Inflammatory macrophage treated with lipopolysaccharide for 4 hours (primary cell): ENCODE measurements around the gene CPNE1.

Experiments
- DNase-seq: peaks from one replicate; pipeline ENCODE4 v3.0.0-alpha.2; 2020

Gene CPNE1

GRCh38 chr20:35597186-35597585 lies 67.5 kb downstream of the CPNE1 start:
- no peak for DNase-seq

GRCh38 chr20:35595901-35596300 lies 68.8 kb downstream of the CPNE1 start:
- no peak for DNase-seq

- DNase-seq: no peak
These were observed 69.2 kb downstream of the CPNE1 start for GRCh38 chr20:35595456-35595855.

- no peak for DNase-seq
These were observed 72.2 kb downstream of the CPNE1 start for GRCh38 chr20:35592339-35592974.

- DNase-seq: no peak
These were observed 76.3 kb downstream of the CPNE1 start for GRCh38 chr20:35588397-35588796.

- peak; percentile 6 for DNase-seq
These were observed 77.3 kb downstream of the CPNE1 start for GRCh38 chr20:35587436-35587835.

- DNase-seq: no peak
These were observed 77.8 kb downstream of the CPNE1 start for GRCh38 chr20:35586751-35587425.

GRCh38 chr20:35583636-35584560 lies 80.8 kb downstream of the CPNE1 start:
- no peak for DNase-seq

- no peak for DNase-seq
These were observed 81.8 kb downstream of the CPNE1 start for GRCh38 chr20:35582741-35583404.

GRCh38 chr20:35582131-35582530 lies 82.6 kb downstream of the CPNE1 start:
- DNase-seq: no peak

- no peak for DNase-seq
These were observed 85.5 kb downstream of the CPNE1 start for GRCh38 chr20:35579196-35579595.

GRCh38 chr20:35578469-35578868 lies 86.2 kb downstream of the CPNE1 start:
- DNase-seq: no peak

- no peak for DNase-seq
These were observed 87.9 kb downstream of the CPNE1 start for GRCh38 chr20:35576816-35577215.
